Stimulated activated CD4-positive, alpha-beta T cell treated with anti-CD3 and anti-CD28 coated beads, Interleukin-1b, Interleukin-23, amount 100 ng/mL, for 4 hours (primary cell): Measurements from ENCODE around the gene HIGD1A.
A peak's percentile ranks its signal among the peaks of the same experiment; 100 is the strongest.
"Not testable (repeated sequence)": the region's sequence is repeated elsewhere in the genome, so short reads cannot be mapped to it uniquely, and the experiment has no call there.

Experiments used
- DNase-seq, 2 donors: peaks; one replicate each; pipeline ENCODE4 v3.0.0-alpha.2; 2020; ENCODE audit warnings: low read depth in 2 of 2

Gene HIGD1A

GRCh38 chr3:42829083-42829627, 24.9 kb upstream of the HIGD1A start:
- DNase-seq, result no peak

GRCh38 chr3:42827654-42828053, 23.4 kb upstream of the HIGD1A start:
- no peak for DNase-seq

GRCh38 chr3:42827023-42827422, 22.7 kb upstream of the HIGD1A start:
- no peak for DNase-seq

- DNase-seq, result no peak
Measured at GRCh38 chr3:42826141-42826540, 21.9 kb upstream of the HIGD1A start.

- no peak for DNase-seq
Measured at GRCh38 chr3:42823351-42823750, 19.1 kb upstream of the HIGD1A start.

- DNase-seq, result no peak
Measured at GRCh38 chr3:42822828-42823227, 18.5 kb upstream of the HIGD1A start.

- no peak for DNase-seq
Measured at GRCh38 chr3:42820746-42821051, 16.4 kb upstream of the HIGD1A start.

GRCh38 chr3:42819351-42819965, 15.2 kb upstream of the HIGD1A start:
- DNase-seq, result no peak

- no peak for DNase-seq
Measured at GRCh38 chr3:42815826-42816225, 11.5 kb upstream of the HIGD1A start.

GRCh38 chr3:42814914-42815507, 10.7 kb upstream of the HIGD1A start:
- DNase-seq, result no peak

GRCh38 chr3:42814246-42814645, 10.0 kb upstream of the HIGD1A start:
- no peak for DNase-seq

GRCh38 chr3:42811118-42811883, 7.0 kb upstream of the HIGD1A start:
- DNase-seq, result not testable (repeated sequence)

- DNase-seq, result not testable (repeated sequence)
Measured at GRCh38 chr3:42810706-42811105, 6.4 kb upstream of the HIGD1A start.

- DNase-seq, result no peak
Measured at GRCh38 chr3:42809202-42809601, 4.9 kb upstream of the HIGD1A start, which contains the start of gene ACKR2. ACKR2 (plus strand) TSS chr3:42809445; CDS start chr3:42864503, 55,058 bp downstream.

- no peak for DNase-seq
Measured at GRCh38 chr3:42807929-42808328, 3.6 kb upstream of the HIGD1A start.

- DNase-seq, result no peak
Measured at GRCh38 chr3:42805141-42805821, 991 bp upstream of the HIGD1A start.

GRCh38 chr3:42804831-42805132, 492 bp upstream of the HIGD1A start:
- DNase-seq, result no peak

GRCh38 chr3:42803414-42804105, 730 bp downstream of the HIGD1A start:
- DNase-seq, result peak in 1 of 2 donors; percentile 27

- DNase-seq, result no peak
Measured at GRCh38 chr3:42802876-42803413, 1.3 kb downstream of the HIGD1A start.

GRCh38 chr3:42801784-42802183, 2.5 kb downstream of the HIGD1A start:
- no peak for DNase-seq

- DNase-seq, result no peak
Measured at GRCh38 chr3:42801048-42801620, 3.2 kb downstream of the HIGD1A start.
